Measurements from ENCODE around the gene ELMO1.

ELMO1 gene

DNA sequence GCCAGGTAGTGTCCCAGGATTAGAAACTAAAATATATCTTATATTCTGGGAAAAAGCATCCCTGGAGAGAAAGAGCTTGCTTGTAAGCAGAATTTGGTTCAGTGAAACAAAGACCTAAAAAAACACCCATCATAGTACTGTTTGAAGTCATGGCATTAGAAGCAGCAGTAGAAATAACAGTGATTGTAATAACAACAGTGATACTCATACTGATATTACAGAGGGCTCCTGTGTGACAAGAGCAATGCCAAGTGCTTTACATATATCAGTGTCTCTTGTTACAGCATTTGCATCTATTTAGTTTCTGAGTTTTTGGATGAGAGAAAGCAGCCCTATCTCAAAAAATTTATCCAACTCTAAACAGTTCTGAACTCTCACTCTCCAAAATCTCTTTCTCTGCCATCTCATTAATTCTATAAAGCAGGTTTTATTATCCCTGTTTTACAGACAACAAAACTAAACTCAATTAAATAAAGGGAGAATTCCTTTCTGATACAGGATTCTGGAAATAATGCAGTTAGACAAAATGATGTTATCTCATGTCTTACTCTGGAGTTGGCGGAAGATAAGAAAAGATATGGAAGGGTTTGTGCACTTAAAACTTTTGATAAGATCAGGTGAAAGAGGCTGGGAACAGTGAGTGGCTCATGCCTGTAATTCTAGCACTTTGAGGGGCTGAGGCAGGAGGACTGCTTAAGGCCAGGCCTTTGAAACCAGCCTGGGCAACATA, 577.9 kb downstream of the ELMO1 start:
- DNase-seq (ENCODE audit: low read depth in 1 of 2, low spot score in 1 of 2): no peak
- no peak for TF ChIP-seq JUND (IDR thresholded peaks at IDR 0.05; ENCODE audit: low read depth)
- in situ Hi-C loops (cut with HindIII; ENCODE audit: low pct_unique_long_range_greater_than_20kb, low sequenced_read_pairs): no loop called here

DNA sequence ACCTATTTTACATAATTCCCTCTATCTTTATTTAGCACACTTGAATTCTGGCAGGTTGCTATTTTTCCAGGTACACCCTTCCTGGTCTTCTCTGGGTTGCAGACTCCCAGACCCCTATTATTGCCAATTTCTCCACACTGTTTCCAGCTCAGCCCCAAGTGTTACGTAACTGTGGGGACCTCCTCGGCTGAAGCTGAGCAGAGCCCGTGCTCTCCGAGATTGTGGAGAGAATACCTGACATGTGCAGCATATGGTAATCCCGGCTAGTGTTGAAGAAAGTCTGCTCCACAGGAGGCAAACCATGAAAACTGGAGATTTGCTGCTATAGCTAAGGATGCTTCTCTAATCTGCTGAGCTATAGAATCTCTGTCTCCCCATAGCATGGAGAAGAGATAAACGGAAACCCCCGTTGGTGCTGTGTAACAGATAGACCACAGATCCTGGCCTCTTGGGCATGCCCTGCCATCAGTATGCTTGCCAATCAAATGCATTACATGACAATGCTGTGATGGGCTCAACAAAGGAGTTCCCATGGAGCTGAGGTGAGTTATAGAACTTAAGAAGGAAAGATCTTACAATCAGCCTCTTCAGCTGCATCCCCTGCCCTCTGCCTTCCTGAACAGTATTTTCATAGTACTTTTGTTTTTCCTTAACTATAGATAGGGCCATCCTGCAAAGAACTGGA, 579.8 kb downstream of the ELMO1 start:
- TF ChIP-seq JUND (IDR thresholded peaks at IDR 0.05; ENCODE audit: low read depth): no peak
- DNase-seq (ENCODE audit: low read depth in 1 of 2, low spot score in 1 of 2): no peak
- in situ Hi-C loops (cut with HindIII; ENCODE audit: low pct_unique_long_range_greater_than_20kb, low sequenced_read_pairs): no loop called here

DNA sequence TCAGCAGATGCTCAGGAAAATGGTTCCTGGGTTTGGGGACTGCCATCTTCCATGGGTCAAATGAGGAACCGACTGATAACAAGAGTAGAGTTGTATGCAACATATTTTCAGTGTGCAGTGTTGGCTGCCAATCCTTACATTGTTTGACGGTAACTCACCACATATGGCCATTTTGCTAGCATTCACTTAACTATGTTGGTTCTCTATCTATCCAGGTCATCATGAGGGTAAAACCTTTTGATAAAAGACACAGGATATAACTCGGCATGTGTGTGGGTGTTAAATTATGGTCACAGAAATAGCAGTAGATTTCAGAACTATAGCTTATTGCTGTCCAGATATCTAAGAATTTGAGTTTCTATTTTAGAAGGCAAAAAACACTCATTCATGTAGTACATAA, 583.6 kb downstream of the ELMO1 start:
- in situ Hi-C loops (cut with HindIII; ENCODE audit: low pct_unique_long_range_greater_than_20kb, low sequenced_read_pairs): no loop called here

DNA sequence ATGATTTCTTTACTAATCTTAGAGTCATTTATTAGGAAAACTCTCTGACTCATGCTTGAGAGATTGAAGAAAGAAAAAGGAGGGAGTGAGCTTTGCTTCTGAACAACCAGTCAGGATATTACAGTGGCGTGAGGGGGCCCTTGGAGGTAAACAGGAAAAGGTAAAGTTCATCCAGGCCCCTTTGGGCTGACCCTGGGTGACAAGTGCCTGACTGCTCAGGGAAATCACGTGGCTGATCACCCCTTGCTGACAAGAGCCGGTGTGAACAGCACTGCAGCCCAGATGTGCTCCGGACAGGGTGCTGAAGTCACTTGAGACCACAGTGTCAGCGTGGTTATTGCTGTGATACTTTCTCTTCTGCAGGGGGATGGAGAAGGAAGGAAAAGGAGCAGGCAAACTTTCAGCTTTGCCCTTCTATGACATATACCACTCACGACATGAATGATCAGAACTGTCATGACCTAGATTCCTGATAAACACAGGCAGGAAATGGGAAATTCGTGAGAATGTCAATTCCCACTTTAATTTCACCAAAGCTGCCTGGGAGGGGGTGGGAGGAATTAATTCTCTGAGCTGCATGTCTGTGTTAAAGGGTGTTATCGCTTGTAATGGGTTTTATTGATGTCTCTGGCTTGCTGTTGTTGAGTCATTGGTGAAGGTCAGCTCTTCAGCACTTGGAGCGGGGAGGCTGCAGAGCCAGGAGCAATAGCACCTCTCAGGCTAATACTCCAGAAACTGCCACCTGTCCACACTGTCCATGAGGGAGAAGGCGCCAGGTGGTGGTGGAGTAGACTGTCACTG, 584.6 kb downstream of the ELMO1 start:
- no peak for TF ChIP-seq JUND (IDR thresholded peaks at IDR 0.05; ENCODE audit: low read depth)
- in situ Hi-C loops (cut with HindIII; ENCODE audit: low pct_unique_long_range_greater_than_20kb, low sequenced_read_pairs): no loop called here
- no peak for DNase-seq (ENCODE audit: low read depth in 1 of 2, low spot score in 1 of 2)

More for the DNA sequence above, 583.6 kb downstream of the ELMO1 start:
- DNase-seq (ENCODE audit: low read depth in 1 of 2, low spot score in 1 of 2): no peak
- TF ChIP-seq JUND (IDR thresholded peaks at IDR 0.05; ENCODE audit: low read depth): no peak

DNA sequence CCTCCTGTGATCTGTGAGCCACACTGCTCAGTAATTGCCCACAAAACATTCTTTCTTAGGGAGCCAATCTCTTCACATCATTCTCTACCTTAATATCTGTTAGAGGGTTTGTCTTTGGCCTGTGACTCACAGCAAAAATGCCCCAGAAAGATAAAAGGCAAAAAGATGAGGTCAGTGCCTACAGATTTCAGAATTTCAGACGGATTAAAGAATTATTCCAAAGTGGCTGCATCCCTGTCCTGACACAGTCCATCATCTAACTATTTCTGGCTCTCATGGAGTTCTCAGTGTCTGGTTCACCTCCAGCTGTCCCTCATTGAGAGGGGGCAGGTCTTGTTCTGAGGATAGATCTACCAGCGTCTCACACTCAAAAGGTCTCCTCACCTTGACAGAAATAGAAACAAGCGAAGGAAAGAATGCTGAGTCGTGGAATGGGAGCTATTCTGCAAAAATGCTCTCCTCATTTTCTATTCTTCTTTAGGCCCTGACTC, 585.8 kb downstream of the ELMO1 start:
- no peak for DNase-seq (ENCODE audit: low read depth in 1 of 2, low spot score in 1 of 2)
- TF ChIP-seq JUND (IDR thresholded peaks at IDR 0.05; ENCODE audit: low read depth): no peak
- in situ Hi-C loops (cut with HindIII; ENCODE audit: low pct_unique_long_range_greater_than_20kb, low sequenced_read_pairs): no loop called here

DNA sequence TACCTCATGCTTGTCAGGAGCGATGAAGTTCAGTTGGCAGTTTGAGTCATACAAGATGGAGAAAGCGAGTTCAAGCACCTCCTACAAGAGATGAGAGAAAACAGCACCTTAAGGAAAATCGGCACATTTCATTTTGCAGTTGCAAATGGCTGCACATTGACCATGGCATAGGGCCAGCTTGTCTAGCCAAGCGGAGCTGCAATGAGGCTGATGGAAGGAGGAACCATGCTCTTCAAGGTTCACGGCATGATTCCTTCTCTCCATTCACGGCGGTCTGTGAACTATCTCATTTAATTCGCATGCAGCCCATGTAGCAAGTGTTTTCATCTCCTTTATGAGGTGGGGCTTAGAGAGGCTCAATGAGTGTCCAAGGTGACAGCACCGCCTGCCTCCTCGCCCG, 587.0 kb downstream of the ELMO1 start:
- no peak for DNase-seq (ENCODE audit: low read depth in 1 of 2, low spot score in 1 of 2)
- no peak for TF ChIP-seq JUND (IDR thresholded peaks at IDR 0.05; ENCODE audit: low read depth)
- in situ Hi-C loops (cut with HindIII; ENCODE audit: low pct_unique_long_range_greater_than_20kb, low sequenced_read_pairs): no loop called here

DNA sequence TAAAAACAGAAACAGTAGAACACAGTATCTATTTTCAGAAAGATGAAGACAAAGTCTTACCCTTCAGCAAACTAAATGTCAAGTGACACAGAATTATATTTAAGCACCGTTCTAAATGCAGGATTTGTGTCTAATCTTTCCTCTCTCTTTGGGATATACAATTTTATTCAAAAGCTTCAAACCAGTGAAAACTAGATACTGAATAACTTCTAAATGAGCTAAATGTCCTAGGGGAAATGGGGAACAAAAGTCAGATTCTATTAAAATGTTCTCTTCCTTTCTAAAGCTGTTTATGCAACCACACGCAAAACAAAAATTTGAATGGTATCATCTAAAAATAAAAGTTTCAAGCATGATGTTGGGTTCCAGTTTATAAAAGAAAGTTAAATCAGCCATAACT, 588.0 kb downstream of the ELMO1 start:
- in situ Hi-C loops (cut with HindIII; ENCODE audit: low pct_unique_long_range_greater_than_20kb, low sequenced_read_pairs): no loop called here
- DNase-seq (ENCODE audit: low read depth in 1 of 2, low spot score in 1 of 2): no peak
- no peak for TF ChIP-seq JUND (IDR thresholded peaks at IDR 0.05; ENCODE audit: low read depth)

DNA sequence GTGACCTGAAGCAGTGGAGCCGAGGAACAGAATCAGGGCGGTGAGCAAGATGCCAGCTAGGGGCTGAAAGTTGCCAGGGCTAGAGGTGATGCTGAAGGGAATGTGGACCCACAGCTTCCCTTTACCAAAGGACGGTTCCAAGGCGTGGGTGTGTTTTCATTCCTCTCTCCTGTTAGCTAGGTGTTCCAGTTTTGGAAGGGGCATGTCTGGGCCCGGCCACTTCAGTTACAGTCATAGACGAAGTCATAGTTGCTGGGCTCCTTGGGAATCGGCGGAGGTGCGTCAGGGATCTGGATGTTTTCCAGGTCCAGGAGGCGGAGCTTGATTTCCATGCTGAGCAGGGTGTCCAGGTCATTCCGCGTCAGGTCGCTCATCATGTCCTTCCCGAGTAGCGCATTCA, 593.3 kb downstream of the ELMO1 start:
- no peak for TF ChIP-seq JUND (IDR thresholded peaks at IDR 0.05; ENCODE audit: low read depth)
- in situ Hi-C loops (cut with HindIII; ENCODE audit: low pct_unique_long_range_greater_than_20kb, low sequenced_read_pairs): no loop called here
- DNase-seq (ENCODE audit: low read depth in 1 of 2, low spot score in 1 of 2): no peak

DNA sequence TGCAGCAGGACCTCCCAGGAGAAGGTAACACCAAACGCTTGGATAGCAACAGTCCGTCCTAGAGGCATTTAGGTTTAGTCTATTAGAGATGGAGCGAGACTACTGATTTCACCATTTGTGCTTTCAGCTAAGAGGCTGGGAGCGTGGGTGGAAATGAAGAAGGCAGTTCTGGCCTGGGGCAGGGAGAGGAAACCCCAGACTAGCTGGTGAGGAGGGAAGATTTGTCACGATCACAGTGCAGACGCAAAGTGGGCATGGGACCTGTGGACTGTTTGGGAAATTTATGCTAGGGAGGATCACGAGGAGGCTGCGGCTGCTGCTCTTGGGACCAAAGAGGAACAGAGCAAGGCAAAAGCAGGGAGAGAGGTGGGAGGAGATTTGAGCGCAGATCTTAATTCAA, 594.0 kb downstream of the ELMO1 start:
- DNase-seq (ENCODE audit: low read depth in 1 of 2, low spot score in 1 of 2): no peak
- in situ Hi-C loops (cut with HindIII; ENCODE audit: low pct_unique_long_range_greater_than_20kb, low sequenced_read_pairs): no loop called here

DNA sequence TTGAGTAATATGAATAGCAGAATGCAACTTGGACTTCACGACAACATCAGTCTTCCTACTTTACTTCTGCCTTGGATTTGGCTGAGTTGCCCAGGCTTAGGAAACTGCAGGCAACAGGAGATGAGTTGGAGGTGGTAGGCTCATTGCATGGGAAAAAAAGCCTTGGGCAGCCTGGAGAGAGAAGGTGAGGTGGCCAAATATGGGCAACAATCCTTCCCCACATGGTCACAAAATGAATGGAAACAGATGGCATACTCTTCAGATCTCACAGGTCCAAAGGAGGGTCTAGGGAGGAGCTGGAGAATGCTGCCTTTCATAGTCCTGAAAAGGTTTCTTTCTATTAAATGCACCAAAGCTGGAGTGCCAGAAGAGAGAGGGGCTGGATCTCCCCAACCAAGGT, 595.7 kb downstream of the ELMO1 start:
- in situ Hi-C loops (cut with HindIII; ENCODE audit: low pct_unique_long_range_greater_than_20kb, low sequenced_read_pairs): no loop called here
- DNase-seq (ENCODE audit: low read depth in 1 of 2, low spot score in 1 of 2): no peak
- no peak for TF ChIP-seq JUND (IDR thresholded peaks at IDR 0.05; ENCODE audit: low read depth)

More for the DNA sequence above, 594.0 kb downstream of the ELMO1 start:
- TF ChIP-seq JUND (IDR thresholded peaks at IDR 0.05; ENCODE audit: low read depth): no peak

DNA sequence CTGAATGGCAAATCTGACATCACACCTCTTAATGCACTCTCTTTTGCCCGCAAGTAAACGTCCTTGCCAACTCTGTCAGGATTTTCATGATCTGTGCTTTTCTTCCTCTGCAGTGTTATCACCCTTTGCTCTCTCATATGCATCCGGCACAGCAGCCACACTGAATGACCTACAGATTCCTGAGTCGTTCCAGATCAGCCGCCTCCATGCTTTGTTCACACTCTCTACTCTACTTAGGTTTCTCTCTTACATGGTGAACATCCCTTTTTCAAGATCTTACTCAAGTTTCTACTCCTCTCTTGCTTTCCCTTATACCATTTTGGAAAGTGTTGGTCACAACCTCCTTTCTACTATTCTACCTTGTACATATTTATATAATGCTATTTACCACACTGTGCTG, 596.6 kb downstream of the ELMO1 start:
- no peak for TF ChIP-seq JUND (IDR thresholded peaks at IDR 0.05; ENCODE audit: low read depth)
- in situ Hi-C loops (cut with HindIII; ENCODE audit: low pct_unique_long_range_greater_than_20kb, low sequenced_read_pairs): no loop called here

DNA sequence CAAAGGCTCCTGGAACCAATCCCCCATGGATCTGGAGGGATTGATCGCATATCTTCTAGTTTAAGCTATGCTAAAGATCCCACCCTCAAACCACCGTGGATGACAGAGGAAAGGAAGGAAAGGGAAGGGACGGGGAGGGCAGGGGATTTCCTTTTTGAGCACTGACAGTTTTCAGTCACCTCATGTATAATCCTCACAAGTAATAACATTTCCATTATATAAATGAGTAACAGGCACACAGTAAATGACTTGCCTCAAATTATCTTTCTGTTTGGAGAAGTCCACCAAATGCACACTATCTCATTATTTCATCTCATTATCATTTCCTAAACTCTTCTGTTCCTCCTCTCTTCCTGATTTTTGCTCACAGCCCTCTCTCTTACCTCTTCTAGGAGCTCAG, 597.3 kb downstream of the ELMO1 start:
- no peak for DNase-seq (ENCODE audit: low read depth in 1 of 2, low spot score in 1 of 2)
- in situ Hi-C loops (cut with HindIII; ENCODE audit: low pct_unique_long_range_greater_than_20kb, low sequenced_read_pairs): no loop called here
- no peak for TF ChIP-seq JUND (IDR thresholded peaks at IDR 0.05; ENCODE audit: low read depth)

More for the DNA sequence above, 596.6 kb downstream of the ELMO1 start:
- DNase-seq (ENCODE audit: low read depth in 1 of 2, low spot score in 1 of 2): no peak

DNA sequence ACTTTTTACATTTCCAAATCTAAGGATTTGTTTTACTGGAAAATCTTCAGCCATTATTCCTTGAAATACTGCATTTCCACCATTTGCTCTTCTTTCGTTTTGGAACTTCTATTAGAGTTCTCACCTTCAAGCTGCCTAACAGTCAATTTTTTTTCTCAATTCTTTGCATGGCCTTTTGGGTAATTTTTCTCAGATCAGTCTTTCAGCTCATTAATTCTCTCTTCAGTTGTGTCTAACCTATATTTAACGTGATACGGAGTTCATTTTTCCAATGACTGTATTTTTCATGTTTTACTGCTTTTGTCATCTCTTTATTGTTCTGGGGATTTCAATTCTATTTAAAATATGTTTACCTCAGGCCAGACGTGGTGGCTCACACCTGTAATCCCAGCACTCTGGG, 600.7 kb downstream of the ELMO1 start:
- no peak for TF ChIP-seq JUND (IDR thresholded peaks at IDR 0.05; ENCODE audit: low read depth)
- DNase-seq (ENCODE audit: low read depth in 1 of 2, low spot score in 1 of 2): no peak

More for the DNA sequence above, 600.7 kb downstream of the ELMO1 start:
- in situ Hi-C loops (cut with HindIII; ENCODE audit: low pct_unique_long_range_greater_than_20kb, low sequenced_read_pairs): no loop called here
